Measurements from ENCODE around the gene TUFT1. TPM values are rescaled to one million over a fixed set of nuclear protein-coding genes. Genes with fewer than 3 reads are reported as not detected.
A peak's percentile ranks its signal among the peaks of the same experiment; 100 is the strongest.

Gene TUFT1, protein sequence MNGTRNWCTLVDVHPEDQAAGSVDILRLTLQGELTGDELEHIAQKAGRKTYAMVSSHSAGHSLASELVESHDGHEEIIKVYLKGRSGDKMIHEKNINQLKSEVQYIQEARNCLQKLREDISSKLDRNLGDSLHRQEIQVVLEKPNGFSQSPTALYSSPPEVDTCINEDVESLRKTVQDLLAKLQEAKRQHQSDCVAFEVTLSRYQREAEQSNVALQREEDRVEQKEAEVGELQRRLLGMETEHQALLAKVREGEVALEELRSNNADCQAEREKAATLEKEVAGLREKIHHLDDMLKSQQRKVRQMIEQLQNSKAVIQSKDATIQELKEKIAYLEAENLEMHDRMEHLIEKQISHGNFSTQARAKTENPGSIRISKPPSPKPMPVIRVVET
- total RNA-seq: 10 to 100 TPM; 10.3 to 16.8 TPM
- 1 to 10 TPM; 5.6 to 9.9 (median 7.8) TPM for polyA plus RNA-seq (ENCODE audit: insufficient read length in 6 of 6)
- long read RNA-seq, donor 1: 0 reads
- long read RNA-seq, donor 2: 0 reads
- long read RNA-seq, donor 3, partial matches to known transcripts: 0 of 1 reads
- long read RNA-seq, donor 3, other reads (novel, unspliced or antisense): 0 of 1 reads
- long read RNA-seq, donor 4, partial matches to known transcripts: 0 of 3 reads
- long read RNA-seq, donor 4, other reads (novel, unspliced or antisense): 0 of 3 reads
- long read RNA-seq, donor 5, partial matches to known transcripts: 0 of 2 reads
- long read RNA-seq, donor 5, other reads (novel, unspliced or antisense): 0 of 2 reads
- long read RNA-seq, donor 6, partial matches to known transcripts: 0 of 1 reads
- long read RNA-seq, donor 6, other reads (novel, unspliced or antisense): 0 of 1 reads
- long read RNA-seq, donor 7, partial matches to known transcripts: 0 of 1 reads
- long read RNA-seq, donor 7, other reads (novel, unspliced or antisense): 0 of 1 reads
- long read RNA-seq, donor 8, partial matches to known transcripts: 7 of 8 reads
- long read RNA-seq, donor 8, other reads (novel, unspliced or antisense): 0 of 8 reads
- long read RNA-seq, donor 9: 0 reads
- long read RNA-seq, donor 10: 0 reads
- long read RNA-seq, donor 11: 0 reads
- long read RNA-seq, donor 12: 0 reads

DNA sequence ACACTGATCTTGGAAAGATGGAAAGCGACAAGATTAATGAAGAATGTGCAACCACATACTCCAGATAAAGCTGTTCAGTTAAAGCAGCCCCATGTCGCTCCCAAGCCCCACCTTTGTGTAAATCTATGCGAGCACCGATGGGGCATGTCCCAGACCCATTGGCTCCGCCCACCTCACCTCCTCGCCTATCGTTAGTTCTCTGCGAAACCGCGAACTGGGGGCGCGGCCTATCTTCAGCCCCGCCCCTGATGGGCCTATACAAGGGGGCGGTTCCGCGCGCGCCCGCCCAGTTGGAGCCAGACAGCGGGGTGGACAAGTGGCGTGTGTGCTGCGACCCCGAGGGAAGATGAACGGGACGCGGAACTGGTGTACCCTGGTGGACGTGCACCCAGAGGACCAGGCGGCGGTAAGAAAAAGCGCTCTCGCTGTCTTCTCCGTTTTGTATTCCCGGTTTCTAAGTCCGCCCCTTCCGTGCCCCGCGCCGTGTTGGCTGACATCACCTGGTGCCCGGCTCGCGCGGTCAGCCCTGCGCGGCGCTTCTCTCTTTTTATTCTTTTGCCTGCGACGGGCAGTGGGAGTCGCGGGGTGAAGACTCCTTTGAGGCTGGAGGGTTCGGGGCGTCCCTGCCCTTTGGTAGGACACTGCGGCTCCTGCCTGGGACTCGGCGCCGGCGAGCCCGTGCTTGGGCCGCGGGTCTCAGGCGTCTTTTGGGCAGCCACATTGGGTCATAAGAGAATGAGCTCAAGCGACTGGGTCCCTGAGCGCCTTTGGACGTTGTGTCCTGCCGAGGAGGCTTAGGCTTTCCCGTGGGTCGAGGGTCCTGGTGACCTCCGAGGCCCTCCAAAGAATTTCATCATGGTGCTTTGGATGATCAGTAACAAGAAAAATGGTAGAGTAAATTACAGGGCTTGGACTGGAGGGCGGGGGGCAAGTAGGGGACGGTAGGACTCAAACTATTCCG is at the start of gene TUFT1:
TUFT1 (plus strand) TSS at position 289 of the 961 bp plus-strand sequence; CDS start at position 347, 58 bp downstream.
- Histone ChIP-seq H3K4me3 (peak within 1 kb of the TSS; percentile 40 to 70), H3K4me1 (peaks cover 3 to 20% of the 10 kb centered on the region in 2 donors), H3K36me3 (no peaks in the 10 kb centered on the region), H3K27me3 (peaks cover 0 to 11% of the 10 kb centered on the region in 2 donors), H3K27ac (peak within 1 kb of the TSS; percentile 71 to 74), H3K9me3 (no peaks in the 10 kb centered on the region)
- TF ChIP-seq, protein P1, sequence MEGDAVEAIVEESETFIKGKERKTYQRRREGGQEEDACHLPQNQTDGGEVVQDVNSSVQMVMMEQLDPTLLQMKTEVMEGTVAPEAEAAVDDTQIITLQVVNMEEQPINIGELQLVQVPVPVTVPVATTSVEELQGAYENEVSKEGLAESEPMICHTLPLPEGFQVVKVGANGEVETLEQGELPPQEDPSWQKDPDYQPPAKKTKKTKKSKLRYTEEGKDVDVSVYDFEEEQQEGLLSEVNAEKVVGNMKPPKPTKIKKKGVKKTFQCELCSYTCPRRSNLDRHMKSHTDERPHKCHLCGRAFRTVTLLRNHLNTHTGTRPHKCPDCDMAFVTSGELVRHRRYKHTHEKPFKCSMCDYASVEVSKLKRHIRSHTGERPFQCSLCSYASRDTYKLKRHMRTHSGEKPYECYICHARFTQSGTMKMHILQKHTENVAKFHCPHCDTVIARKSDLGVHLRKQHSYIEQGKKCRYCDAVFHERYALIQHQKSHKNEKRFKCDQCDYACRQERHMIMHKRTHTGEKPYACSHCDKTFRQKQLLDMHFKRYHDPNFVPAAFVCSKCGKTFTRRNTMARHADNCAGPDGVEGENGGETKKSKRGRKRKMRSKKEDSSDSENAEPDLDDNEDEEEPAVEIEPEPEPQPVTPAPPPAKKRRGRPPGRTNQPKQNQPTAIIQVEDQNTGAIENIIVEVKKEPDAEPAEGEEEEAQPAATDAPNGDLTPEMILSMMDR (IDR thresholded peaks at IDR 0.05): no peak
- DNase-seq: peak; percentile 73 to 96 (median 92)
- peak; percentile 94 for ATAC-seq
- intact Hi-C loops (cut with DNase I): no loop called here

DNA sequence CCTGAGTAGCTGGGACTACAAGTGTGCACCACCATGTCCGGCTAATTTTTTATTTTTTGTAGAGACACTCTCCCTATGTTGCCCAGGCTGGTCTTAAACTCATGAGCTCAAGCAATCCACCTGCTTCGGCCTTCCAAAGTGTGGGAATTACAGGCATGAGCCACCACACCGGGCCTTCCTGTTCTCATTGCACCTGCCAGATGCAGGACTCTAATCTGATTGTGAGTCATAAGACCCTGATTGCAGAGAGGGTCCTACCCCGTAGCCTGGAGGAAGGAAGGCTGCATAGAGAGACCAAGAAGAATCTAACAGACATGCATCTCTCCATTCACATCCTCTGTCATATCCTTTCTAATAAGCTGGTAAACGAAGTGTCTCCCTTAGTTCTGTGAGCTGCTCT is 48.5 kb upstream of the TUFT1 start:
- Histone ChIP-seq H3K4me1 (peaks cover 0 to 7% of the 10 kb centered on the region in 2 donors), H3K27ac (no peak overlapping the region), H3K4me3 (no peak overlapping the region), H3K36me3 (no peaks in the 10 kb centered on the region), H3K9me3 (no peaks in the 10 kb centered on the region), H3K27me3 (no peaks in the 10 kb centered on the region)
- TF ChIP-seq, protein P1 (IDR thresholded peaks at IDR 0.05): no peak
- ATAC-seq: no peak
- DNase-seq: no peak
- intact Hi-C loops (cut with DNase I): no loop called here

DNA sequence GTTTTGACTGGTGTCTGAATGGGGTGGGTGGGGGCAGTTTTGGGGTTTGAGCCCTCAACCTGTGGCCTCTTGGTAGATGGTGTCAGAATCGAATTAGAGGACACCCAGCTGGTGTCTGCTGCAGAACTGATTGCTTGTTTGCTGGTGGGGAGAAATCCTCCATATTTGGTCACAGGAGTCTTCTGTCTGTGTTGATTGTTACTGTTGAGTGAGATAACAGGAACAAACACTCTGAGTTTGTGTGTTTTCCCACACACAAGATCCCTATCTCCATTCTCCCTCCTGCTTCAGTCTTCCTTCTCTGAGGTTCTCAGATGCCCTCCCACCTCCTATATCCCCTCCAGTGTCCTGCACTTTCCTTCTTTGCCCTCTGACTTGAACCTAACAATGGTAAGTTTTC is 48.0 kb upstream of the TUFT1 start:
- Histone ChIP-seq H3K27me3 (no peaks in the 10 kb centered on the region), H3K36me3 (no peaks in the 10 kb centered on the region), H3K4me1 (peaks cover 0 to 7% of the 10 kb centered on the region in 2 donors), H3K27ac (no peak overlapping the region), H3K9me3 (no peaks in the 10 kb centered on the region), H3K4me3 (no peak overlapping the region)
- ATAC-seq: no peak
- no peak for DNase-seq
- TF ChIP-seq, protein P1 (IDR thresholded peaks at IDR 0.05): no peak
- intact Hi-C loops (cut with DNase I): no loop called here

DNA sequence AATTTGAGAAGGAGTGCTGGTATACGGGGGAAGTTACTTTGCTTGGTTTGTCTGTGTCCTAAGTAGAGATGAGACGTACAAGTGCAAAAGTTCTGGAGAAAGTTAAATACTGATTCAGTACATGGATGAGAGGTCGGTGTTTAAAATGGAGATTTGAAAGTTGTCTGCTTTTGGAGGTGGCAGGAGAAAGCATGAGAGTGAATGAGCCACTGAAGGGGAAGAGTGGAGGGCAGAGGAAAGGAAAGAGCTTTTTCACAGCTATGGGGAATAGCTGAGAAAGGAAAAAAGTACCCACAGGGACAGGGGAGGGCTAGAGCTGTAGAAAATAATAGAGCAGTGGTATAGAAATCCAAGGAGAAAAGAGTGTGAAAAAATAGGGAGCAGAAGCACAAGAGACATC is 47.1 kb upstream of the TUFT1 start:
- no peak for ATAC-seq
- intact Hi-C loops (cut with DNase I): no loop called here
- Histone ChIP-seq H3K27me3 (no peaks in the 10 kb centered on the region), H3K4me3 (no peak overlapping the region), H3K4me1 (peaks cover 0 to 7% of the 10 kb centered on the region in 2 donors), H3K27ac (no peak overlapping the region), H3K36me3 (no peaks in the 10 kb centered on the region), H3K9me3 (no peaks in the 10 kb centered on the region)
- DNase-seq: no peak
- TF ChIP-seq, protein P1 (IDR thresholded peaks at IDR 0.05): no peak

Measured in left lung (tissue), 14 donors.